Measurements from ENCODE around the gene TSFM. TPM values are rescaled to one million over a fixed set of nuclear protein-coding genes. Genes with fewer than 3 reads are reported as not detected.

TSFM gene
- total and polyA plus RNA-seq, 2 of the 13 experiments (the other 11 are each of a cell fraction or from before 2014, with no cell fraction given), result 29.8 to 68.3 TPM

GRCh38 chr12:57845478-57846284 is 63.1 kb downstream of the TSFM start (continued):
- TF ChIP-seq HNF1A (IDR thresholded peaks at IDR 0.05; ENCODE audit: low read depth) (no peak), HNF1A (CRISPR knock-in tag; IDR thresholded peaks at IDR 0.05; ENCODE audit: borderline replicate concordance) (peak; percentile 15; the same call in 1 of the 2 replicates), CEBPZ (IDR thresholded peaks at IDR 0.05; ENCODE audit: low read length) (no peak), NFATC3 (CRISPR knock-in tag; IDR thresholded peaks at IDR 0.05) (peak; percentile 79; the same call in 1 of the 2 replicates), THAP7 (CRISPR knock-in tag; IDR thresholded peaks at IDR 0.05) (0 out of 2 replicates have a peak, but pooled peaks have one; percentile 17), NPAS2 (CRISPR knock-in tag; IDR thresholded peaks at IDR 0.05; ENCODE audit: borderline replicate concordance) (no peak), MXD4 (CRISPR knock-in tag; IDR thresholded peaks at IDR 0.05) (peak; percentile 64; the same call in 1 of the 2 replicates), ELF3 (CRISPR knock-in tag; IDR thresholded peaks at IDR 0.05) (peak; percentile 60; the same call in 1 of the 2 replicates), ZNF747 (CRISPR knock-in tag; IDR thresholded peaks at IDR 0.05; ENCODE audit: borderline replicate concordance) (peak; percentile 81), ZNF317 (CRISPR knock-in tag; IDR thresholded peaks at IDR 0.05) (no peak; the same call in 1 of the 2 replicates), PBX3 (CRISPR knock-in tag; IDR thresholded peaks at IDR 0.05; ENCODE audit: borderline replicate concordance) (no peak), ZNF672 (CRISPR knock-in tag; IDR thresholded peaks at IDR 0.05) (no peak), ZNF792 (CRISPR knock-in tag; IDR thresholded peaks at IDR 0.05) (peak; percentile 85), JUN (CRISPR knock-in tag; IDR thresholded peaks at IDR 0.05) (no peak), ZNF557 (CRISPR knock-in tag; IDR thresholded peaks at IDR 0.05) (no peak), CHCHD3 (CRISPR knock-in tag; IDR thresholded peaks at IDR 0.05) (no peak), YEATS4 (CRISPR knock-in tag; IDR thresholded peaks at IDR 0.05; ENCODE audit: borderline replicate concordance) (peak; percentile 68; the same call in 1 of the 2 replicates), ZNF839 (CRISPR knock-in tag; IDR thresholded peaks at IDR 0.05; ENCODE audit: borderline replicate concordance) (no peak), SP5 (CRISPR knock-in tag; IDR thresholded peaks at IDR 0.05; ENCODE audit: borderline replicate concordance, low read depth) (peak; percentile 87), KLF9 (CRISPR knock-in tag; IDR thresholded peaks at IDR 0.05; ENCODE audit: low read depth) (0 out of 2 replicates have a peak, but pooled peaks have one; percentile 21), PAF1 (CRISPR knock-in tag; IDR thresholded peaks at IDR 0.05) (no peak; the same call in 1 of the 2 replicates)
